Islet of Langerhans (tissue), 1 donor: ENCODE measurements around the gene STK24.
A peak's percentile ranks its signal among the peaks of the same experiment; 100 is the strongest.

Experiments
- FAIRE-seq: peaks from one replicate; lab custom pipeline; 2011; peaks lifted over from hg19 to GRCh38; lab: Jason Lieb, UNC

Gene STK24

GRCh38 chr13:98450539-98451111 is 126.3 kb downstream of the STK24 start:
- no peak for FAIRE-seq

- no peak for FAIRE-seq
Observed at GRCh38 chr13:98450026-98450425, 126.9 kb downstream of the STK24 start.

- no peak for FAIRE-seq
Observed at GRCh38 chr13:98449273-98449672, 127.6 kb downstream of the STK24 start.

- no peak for FAIRE-seq
Observed at GRCh38 chr13:98448642-98448928, 128.3 kb downstream of the STK24 start.

DNA sequence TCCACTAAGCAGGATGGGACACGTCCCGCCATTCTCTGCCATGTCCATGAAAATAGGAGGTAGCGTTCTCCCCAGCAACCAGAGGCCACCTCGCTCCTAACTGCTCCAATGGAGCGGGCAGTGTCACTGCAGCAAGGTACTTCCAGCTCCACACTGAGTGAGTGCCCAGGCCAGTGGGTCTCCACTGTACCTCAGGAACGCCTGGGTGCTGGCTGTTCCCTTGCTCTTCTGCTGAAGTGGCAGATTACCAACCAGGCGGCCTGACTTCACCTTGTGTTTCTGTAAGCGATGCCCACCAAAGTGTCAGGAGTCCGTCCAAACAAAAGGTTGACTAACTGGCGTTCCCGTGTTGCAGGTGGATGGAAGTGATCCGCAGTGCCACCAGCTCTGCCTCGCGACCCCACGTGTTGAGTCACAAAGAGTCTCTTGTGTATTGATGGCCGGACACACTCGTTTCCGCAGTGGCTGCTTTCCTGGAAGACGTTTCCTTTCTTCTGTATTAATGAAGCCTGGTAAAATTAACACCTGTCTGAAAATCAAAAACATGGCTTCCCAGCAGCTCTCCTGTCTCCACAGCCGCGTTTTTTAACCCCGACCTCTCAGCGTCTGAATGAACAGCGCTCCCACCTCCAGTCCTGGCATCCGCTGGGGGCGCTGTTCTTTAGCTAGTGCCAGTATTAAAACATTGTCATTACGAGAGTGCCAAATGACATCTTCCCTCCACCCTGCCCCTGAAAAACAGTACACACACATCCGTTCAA is 128.8 kb downstream of the STK24 start:
- FAIRE-seq = peak; percentile 9

GRCh38 chr13:98447130-98447529 is 129.8 kb downstream of the STK24 start:
- FAIRE-seq = no peak

- no peak for FAIRE-seq
Observed at GRCh38 chr13:98446234-98446621, 130.7 kb downstream of the STK24 start.

GRCh38 chr13:98445340-98446233 is 131.3 kb downstream of the STK24 start:
- FAIRE-seq = no peak

DNA sequence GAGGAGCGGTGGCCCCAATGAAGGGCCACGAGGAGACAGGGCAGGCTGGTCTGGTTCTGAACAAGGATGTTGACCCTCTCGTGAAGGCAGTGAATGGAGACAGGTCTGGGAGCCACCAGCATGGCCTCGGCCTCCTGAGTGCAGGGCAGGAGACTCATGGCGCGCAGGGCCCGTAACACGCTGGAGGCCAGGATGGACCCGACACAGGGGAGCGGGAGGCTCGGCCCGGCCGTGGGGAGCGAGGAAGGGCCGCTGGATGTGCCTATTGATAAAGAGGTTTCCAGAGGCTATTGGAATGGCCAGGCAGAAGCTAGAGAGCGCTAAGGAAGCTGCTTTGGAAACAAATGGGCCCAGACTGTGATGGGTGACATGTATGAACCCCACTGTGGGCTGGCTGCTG is 132.5 kb downstream of the STK24 start:
- FAIRE-seq = no peak

- no peak for FAIRE-seq
Observed at GRCh38 chr13:98443800-98444325, 133.0 kb downstream of the STK24 start.

- FAIRE-seq = no peak
Observed at GRCh38 chr13:98443329-98443728, 133.6 kb downstream of the STK24 start.

- no peak for FAIRE-seq
Observed at GRCh38 chr13:98442391-98443230, 134.3 kb downstream of the STK24 start.

DNA sequence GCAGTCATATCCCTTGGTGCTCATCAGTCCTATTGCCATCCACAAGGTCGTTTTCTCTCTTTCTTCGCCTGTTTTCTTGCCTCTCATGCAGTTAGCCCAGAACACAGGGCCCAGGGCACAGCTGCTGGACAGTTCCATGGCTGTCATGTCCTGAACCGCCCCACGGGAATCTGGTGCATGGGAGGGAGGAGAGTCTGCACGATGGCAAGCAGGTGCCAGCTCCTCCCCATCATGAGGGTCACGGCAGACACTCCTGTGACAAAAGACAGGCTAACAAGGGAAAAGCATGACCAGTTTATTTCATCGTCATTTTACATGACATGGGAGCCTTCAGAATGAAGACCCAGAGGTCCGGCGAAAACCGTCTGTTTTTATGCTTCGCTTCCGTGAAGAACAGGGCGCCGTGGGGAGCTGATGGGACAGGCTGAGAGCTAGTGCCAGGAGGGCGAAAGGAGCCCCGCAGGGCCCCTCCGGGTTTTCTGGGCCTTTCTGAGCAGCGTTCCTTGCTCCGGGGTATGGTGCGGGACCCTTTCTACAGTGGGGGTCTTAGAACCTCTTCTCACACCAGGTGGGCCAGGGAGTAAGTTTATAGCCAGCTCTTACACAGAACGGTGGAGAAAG is 135.7 kb downstream of the STK24 start:
- no peak for FAIRE-seq

GRCh38 chr13:98440390-98441055 is 136.4 kb downstream of the STK24 start:
- FAIRE-seq = no peak

DNA sequence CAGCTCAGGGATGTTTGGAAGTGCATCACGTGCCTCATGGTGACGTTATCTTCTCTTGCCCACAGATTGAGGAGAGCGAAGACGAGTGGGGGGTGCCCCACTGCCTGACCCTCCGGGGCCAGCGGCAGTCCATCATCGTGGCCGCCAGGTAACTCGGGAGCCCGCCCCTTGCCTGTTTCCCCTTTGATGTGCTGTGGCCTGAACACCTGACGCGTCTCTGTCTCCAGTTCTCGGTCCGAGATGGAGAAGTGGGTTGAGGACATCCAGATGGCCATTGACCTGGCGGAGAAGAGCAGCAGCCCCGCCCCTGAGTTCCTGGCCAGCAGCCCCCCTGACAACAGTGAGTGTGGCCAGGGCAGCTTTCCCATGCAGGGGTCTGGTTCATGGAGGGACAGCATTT is 137.0 kb downstream of the STK24 start:
- no peak for FAIRE-seq

GRCh38 chr13:98439126-98439828 is 137.6 kb downstream of the STK24 start:
- FAIRE-seq = no peak

DNA sequence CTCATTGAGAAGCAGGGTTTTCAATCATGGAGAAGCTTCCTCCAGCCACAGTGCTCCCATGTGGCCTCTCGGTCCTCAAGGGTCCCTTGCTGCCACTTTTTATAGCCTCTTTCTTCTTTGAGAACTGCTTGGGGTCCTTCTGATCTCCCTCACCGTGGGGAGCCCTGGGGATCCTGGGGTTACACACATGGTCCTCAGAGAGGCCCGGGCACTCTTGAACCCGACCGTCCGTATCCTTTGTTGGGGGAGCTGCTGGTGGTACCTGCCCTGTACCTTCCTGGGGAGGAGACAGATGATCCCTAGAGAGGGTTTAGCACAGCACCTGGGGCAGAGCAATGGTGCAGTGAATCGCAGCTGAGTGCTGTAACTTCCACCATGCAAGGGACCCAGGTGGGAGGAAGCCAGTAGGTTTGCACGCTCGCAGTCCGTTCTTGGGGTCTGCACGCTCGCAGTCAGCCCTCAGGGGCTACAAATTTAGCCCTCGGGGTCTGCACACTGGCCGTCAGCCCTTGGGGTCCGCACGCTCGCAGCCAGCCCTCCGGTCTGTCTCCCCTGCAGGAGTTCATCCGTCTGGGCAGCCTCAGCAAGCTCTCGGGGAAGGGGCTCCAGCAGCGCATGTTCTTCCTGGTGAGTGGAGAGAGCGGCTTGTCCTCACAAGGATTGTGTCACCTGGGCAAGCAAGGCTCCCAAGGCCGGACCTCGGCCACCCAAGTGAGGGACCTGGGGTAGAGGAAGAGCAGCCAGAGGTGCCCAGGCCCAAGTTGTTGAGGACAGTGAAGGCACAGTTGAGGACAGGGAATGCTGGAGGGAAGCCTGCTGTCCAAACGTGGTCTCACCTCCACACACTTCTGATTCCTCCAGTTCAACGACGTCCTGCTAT is 138.4 kb downstream of the STK24 start:
- FAIRE-seq = no peak

DNA sequence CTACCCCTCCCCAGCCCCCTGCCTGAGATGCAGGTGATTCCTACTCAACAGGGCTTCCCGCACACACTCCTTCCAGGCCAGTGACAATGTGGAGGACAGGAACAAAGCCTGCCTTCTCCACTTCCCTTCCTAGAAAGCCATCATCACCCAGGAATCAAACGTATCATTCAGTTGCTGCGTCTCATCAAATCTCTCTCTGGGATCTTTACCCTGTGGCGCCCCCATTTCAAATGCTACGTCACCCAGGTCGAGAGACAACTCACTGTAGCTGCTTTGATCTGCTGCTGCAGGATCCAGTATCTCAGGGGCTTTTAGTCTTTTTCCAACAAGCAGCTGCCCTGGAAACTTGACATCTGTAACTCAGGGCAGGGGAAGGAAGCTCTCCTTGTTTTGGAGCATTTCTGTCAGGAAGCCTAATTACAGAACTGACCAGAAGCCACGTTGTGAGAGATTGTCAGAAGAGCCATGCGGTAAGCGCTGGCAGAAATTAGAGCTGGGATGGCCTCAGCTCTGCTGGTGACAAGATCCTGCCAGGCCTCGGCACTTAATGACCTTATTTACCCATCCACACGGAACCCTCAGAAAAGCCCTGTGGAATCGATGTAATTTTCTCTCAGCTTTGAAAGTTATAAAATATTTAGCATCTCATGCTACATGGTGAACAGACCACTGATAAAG is 140.5 kb downstream of the STK24 start:
- no peak for FAIRE-seq

DNA sequence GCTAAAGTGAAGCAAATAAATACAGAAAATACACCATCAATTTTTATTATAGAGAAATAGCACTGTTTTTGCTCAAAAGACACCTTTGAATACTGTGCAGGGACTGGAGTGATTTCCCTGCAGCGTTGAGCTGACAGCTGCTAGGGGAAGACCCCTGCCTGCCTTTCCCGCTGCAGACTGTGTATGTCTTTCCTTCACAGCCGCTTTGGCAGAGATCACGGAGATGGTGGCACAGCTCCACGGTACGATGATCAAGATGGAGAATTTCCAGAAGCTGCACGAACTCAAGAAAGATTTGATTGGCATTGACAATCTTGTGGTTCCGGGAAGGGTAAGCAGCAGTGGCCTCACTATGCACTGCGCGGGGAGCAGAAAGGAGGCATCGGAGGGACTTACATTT is 141.5 kb downstream of the STK24 start:
- no peak for FAIRE-seq
